ENCODE data around the gene CCHCR1.

CCHCR1 gene

DNA sequence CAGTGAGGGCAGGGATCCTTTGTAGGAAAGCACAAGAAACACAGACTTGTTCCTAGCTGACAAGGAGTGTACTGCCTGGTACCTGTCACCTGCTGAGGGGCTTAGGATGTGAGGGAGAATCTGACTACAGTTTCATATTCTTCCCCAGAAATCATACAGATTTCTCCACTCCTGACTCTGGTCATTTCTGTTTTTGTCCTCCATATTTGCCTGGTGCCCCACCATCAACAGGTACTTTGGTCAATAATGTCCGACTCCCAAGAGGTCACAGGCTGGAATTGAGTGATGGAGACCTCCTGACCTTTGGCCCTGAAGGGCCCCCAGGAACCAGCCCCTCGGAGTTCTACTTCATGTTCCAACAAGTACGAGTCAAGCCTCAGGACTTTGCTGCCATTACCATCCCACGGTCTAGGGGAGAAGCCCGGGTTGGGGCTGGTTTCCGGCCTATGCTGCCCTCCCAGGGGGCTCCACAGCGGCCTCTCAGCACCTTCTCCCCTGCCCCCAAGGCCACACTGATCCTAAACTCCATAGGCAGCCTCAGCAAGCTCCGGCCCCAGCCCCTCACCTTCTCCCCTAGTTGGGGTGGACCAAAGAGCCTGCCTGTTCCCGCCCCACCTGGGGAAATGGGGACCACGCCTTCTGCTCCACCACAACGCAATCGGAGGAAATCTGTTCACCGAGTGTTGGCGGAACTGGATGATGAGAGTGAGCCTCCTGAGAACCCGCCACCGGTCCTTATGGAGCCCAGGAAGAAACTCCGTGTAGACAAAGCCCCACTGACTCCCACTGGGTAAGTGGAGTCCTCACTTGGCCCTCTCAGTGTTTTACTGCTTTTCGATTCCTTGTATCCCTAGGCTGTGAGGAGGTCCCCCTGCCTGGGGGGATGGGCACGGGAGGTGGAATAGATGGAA, 3.9 kb upstream of the CCHCR1 start:
- DNase-seq (ENCODE audit: low read depth in 2 of 2): no peak

DNA sequence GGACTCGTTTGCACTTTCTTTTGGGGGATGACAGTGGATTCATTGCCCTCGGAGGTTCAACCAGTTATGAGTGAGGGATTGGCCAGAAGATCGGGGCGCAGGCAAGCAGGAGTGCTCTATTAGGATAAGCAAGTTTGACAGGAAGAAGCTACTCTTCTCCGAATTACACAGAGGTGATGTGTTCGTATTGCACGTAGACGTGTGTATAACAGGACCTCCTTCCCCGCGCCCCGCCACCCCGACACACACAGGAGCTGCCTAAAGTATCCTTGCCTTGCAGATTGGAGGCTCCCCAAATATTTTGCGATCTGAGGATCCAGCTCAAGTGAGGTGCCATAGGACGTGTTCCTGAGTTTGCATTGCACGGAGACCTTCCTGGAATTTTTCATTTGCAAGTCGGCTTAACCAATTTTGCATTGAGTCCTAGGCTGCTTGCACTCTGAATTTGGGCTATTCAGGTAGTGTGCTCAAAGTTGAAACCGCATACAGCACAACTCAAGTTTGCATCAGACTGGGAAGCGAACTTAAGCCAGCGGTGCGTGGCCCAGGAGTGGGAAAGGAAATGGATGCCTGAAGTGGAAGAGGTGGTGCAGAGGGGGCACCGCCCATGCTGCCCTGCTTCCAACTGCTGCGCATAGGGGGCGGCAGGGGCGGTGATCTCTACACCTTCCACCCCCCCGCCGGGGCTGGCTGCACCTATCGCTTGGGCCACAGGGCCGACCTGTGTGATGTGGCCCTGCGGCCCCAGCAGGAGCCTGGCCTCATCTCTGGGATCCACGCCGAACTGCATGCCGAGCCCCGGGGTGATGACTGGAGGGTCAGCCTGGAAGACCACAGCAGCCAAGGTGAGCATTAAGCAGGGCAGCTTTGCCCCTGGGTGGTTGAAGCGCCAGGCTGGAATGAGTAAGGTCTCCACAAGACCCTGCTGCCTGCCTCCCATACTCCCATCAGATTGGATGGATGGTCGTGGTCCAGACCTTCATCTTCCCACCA, 1.6 kb upstream of the CCHCR1 start:
- no peak for DNase-seq (ENCODE audit: low read depth in 2 of 2)

DNA sequence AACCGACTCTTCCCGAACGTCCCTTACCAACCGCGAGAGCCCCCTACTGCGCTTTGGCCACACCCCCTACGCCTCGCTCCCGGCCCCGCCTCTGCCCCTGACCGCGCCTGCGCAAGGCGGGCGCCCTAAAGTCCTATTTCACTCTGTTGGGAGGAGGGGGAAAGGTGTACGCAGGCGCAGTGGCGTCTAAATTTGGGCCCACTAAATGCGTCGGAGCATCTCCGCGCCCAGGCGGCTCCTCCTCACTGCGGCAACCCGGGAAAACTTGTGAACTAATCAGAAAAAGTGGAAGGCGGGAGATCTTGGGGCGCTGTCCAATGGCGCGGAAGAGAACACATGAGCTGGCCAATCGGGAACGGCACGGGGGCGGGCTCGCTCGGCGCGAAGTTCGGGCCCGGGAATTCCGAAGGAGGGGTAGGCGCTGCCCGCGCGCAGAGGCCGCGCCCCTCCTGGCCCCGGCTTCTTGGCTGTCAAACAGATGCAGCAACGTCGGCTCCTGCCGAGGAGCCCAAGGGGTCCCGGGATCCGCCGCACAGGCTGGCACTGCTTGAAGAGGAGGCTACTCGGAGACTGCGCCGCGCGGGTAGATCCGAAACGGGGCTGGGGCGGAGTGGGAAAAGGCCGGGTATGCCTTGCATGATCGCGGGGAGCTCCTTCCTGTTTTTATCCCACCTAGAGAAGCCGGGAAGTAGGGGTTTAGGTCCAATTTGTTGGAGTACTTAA, 699 bp upstream of the CCHCR1 start, which contains the start of gene TCF19:
Gene TCF19 (plus strand): TSS at position 450 of the 723 bp plus-strand sequence. CDS start 881 bp downstream, outside the sequence.
- DNase-seq (ENCODE audit: low read depth in 2 of 2): peak; percentile 99

DNA sequence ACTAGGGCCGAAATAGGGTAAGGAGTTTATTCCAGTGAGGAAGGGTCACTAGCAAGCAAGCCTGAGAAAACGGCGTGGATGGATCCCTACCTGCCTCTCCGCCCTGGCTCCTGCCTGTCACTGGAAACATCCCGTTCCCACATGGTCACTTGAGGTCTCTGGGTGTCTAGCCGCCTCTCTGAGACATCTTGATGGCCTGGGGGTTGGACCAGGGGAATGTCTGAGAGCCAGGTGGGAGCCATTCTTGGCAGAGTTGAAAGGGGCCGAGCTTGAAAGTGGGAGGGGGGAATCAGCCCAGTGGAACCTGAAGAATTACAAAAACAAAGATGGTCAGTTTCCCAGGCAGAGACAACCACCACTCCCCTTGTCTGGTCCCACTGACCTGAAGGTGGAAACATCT, 961 bp downstream of the CCHCR1 start:
- DNase-seq (ENCODE audit: low read depth in 2 of 2): no peak

DNA sequence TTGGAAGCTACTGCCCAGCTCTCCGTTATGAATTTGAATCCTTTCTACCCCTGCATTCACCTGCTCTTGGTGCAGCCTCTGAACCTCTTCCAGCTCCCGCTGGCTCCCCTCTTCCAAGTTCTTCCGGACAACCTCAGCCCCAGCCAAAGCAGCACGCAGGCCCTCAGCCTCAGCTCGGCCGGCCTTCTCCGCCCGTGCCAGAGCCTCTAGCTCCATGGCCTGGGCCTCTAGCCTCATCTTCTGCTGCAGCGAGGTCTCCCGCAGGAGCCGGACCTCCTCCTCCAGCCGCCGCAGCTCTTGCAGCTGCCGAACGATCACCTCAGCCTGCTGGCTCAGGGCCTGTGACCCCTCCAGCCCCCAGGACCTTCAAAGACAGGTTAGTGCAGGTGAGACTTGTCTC, 3.2 kb downstream of the CCHCR1 start:
- no peak for DNase-seq (ENCODE audit: low read depth in 2 of 2)

DNA sequence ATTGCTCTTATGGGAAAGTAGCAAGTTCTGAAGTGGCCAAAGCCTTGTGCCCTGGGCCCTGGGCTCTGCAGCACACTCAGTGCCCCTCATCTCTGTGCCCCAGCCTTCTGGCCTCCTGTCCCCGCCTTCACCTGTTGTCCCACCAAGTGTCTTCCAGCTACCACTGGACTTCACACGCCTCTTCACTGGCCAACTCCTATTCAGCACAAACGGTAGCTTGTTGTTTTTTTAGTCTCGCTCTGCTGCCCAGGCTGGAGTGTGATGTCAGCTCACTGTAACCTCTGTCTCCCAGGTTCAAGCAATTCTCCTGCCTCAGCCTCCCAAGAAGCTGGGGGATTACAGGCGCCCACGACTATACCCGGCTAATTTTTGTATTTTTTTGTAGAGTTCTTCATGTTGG, 4.8 kb downstream of the CCHCR1 start:
- no peak for DNase-seq (ENCODE audit: low read depth in 2 of 2)

- DNase-seq (ENCODE audit: low read depth in 2 of 2): no peak
These were observed 7.7 kb downstream of the CCHCR1 start for GRCh38 chr6:31149827-31150447.

DNA sequence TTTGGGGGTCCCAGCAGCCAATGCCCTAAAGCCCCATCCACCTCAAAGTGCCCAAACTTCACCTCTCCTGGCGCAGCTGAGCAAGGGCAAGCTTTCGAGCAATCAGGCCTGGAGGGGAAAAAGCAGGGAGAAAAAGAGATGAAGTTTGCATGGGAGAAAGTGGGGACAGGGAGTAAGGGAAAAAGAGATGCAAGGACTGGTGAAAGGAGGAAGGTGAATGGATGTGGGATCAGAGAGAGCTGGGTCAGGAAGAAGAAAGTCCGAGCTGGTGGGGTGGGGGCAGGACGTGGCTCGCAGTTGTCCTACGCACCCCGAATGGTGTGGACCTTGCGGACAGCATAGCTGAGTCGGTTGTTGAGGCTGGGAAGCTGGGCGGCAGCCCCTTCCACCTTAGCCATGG, 12.2 kb downstream of the CCHCR1 start:
- no peak for DNase-seq (ENCODE audit: low read depth in 2 of 2)

GRCh38 chr6:31144970-31145340, 12.6 kb downstream of the CCHCR1 start:
- DNase-seq (ENCODE audit: low read depth in 2 of 2): no peak

- no peak for DNase-seq (ENCODE audit: low read depth in 2 of 2)
These were observed 13.2 kb downstream of the CCHCR1 start for GRCh38 chr6:31144296-31144969.

GRCh38 chr6:31143148-31143547, 14.5 kb downstream of the CCHCR1 start:
- DNase-seq (ENCODE audit: low read depth in 2 of 2): no peak

DNA sequence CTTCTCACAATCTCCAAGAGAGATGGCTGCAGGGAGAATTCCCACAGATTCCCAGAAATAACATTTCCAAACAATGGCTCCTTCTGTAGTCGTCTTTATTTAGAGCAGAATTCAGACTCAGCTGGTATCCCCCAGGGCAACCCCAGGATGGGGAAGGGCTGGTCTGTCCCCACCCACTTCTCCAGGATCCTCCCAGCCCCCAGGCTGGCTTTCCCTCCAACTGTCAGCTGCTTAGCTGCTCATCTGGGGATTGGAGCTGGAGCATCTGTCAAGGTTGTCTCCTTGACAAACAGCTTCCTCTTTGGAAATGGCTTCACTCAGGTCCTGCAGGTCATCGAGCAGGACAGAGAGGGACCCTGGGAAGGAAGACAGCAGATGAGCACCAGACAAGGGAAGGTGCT, 15.2 kb downstream of the CCHCR1 start:
- no peak for DNase-seq (ENCODE audit: low read depth in 2 of 2)

DNA sequence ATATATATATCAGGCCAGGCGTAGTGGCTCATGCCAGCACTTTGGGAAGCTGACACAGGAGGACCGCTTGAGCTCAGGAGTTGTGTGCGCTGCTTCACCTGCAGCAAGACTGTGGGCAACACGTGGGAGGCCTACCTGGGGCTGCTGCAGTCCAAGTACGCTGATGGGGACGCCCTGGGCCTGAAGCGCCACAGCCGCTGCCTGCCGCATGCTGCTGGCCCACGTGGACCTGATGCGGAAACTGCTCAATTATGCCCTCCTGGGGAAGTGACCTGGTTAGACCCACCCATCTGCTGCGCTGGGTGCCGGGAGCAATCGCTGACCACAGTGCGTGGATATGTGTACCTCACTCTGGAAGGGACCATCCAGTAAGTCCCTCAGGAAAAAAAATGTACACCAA, 17.0 kb downstream of the CCHCR1 start:
- no peak for DNase-seq (ENCODE audit: low read depth in 2 of 2)

DNA sequence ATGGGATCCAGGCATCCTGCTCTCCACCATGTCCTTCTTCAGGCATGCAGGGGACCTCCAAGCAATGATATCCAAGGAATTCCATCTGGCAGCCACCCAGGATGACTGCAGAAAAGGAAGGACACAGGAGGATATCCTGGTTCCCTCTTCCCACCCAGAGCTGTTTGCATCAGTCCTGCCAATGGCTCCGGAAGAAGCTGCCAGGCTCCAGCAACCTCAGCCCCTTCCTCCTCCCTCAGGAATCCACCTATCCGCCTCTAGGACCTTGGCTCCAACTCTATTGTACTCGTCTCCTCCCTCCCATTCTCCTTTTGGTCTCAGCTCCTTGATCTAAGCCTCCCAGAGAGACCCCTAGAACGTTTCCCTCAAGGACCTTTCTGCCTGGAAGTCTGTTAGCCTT, 18.0 kb downstream of the CCHCR1 start:
- no peak for DNase-seq (ENCODE audit: low read depth in 2 of 2)

GRCh38 chr6:31138982-31139381, 18.6 kb downstream of the CCHCR1 start, which contains the start of gene PSORS1C2:
Gene PSORS1C2 (minus strand): TSS chr6:31139066. CDS start chr6:31139026, 40 bp downstream.
- no peak for DNase-seq (ENCODE audit: low read depth in 2 of 2)

GRCh38 chr6:31135710-31136109, 21.9 kb downstream of the CCHCR1 start:
- no peak for DNase-seq (ENCODE audit: low read depth in 2 of 2)

- no peak for DNase-seq (ENCODE audit: low read depth in 2 of 2)
These were observed 24.8 kb downstream of the CCHCR1 start for GRCh38 chr6:31132806-31133205.

- no peak for DNase-seq (ENCODE audit: low read depth in 2 of 2)
These were observed 26.0 kb downstream of the CCHCR1 start for GRCh38 chr6:31131595-31131994.

GRCh38 chr6:31130751-31131150, 26.9 kb downstream of the CCHCR1 start:
- DNase-seq (ENCODE audit: low read depth in 2 of 2): no peak

- DNase-seq (ENCODE audit: low read depth in 2 of 2): no peak
These were observed 28.5 kb downstream of the CCHCR1 start for GRCh38 chr6:31129130-31129529.
